Heart left ventricle (tissue), 16 donors: ENCODE data around the gene BANF1. TPM values are rescaled to one million over a fixed set of nuclear protein-coding genes. Genes with fewer than 3 reads are reported as not detected.

Experiments
- ATAC-seq, 4 donors: fragments of 200-7000 bp; cut with Tn5 transposase; one replicate each; pipeline ENCODE4 v1.9.1; 2020 to 2022; ENCODE audit warnings: moderate library complexity in 4 of 4, mild to moderate bottlenecking in 3 of 4, moderate number of reproducible peaks in 1 of 4
- DNase-seq, 5 donors: peaks; one replicate each; pipeline ENCODE4 v3.0.0-alpha.2; 2020
- H3K27ac ChIP-seq, 12 donors: fragments of 200-600 bp; sonication (generic) in 4 of 12; one replicate each; pipeline versions ENCODE4 v1.5.0 to v1.8.0; 2016 to 2022; ENCODE audit warnings: mild to moderate bottlenecking in 2 of 12
- H3K27me3 ChIP-seq, 9 donors: fragments of 200-600 bp; sonication (generic) in 2 of 9; one replicate each; pipeline versions ENCODE4 v1.5.1 to v1.8.0; 2016 to 2022; ENCODE audit warnings: mild to moderate bottlenecking in 3 of 9
- H3K36me3 ChIP-seq, 9 donors: fragments of 200-600 bp; sonication (generic) in 2 of 9; one replicate each; pipeline versions ENCODE4 v1.5.0 to v1.8.0; 2018 to 2022; ENCODE audit warnings: mild to moderate bottlenecking in 2 of 9
- H3K4me1 ChIP-seq, 12 donors: fragments of 200-600 bp; sonication (generic) in 4 of 12; one replicate each; pipeline versions ENCODE4 v1.5.0 to v1.8.0; 2016 to 2022; ENCODE audit warnings: mild to moderate bottlenecking in 3 of 12
- H3K4me3 ChIP-seq, 12 donors: fragments of 200-600 bp; sonication (generic) in 4 of 12; one replicate each; pipeline versions ENCODE4 v1.5.0 to v1.8.0; 2017 to 2022; ENCODE audit warnings: mild to moderate bottlenecking in 9 of 12, moderate library complexity in 4 of 12
- H3K9me3 ChIP-seq, 12 donors: fragments of 200-600 bp; sonication (generic) in 4 of 12; one replicate each; pipeline versions ENCODE4 v1.5.0 to v1.8.0; 2016 to 2022; ENCODE audit warnings: mild to moderate bottlenecking in 1 of 12
- POLR2A ChIP-seq, 2 donors: fragments of 450-650 bp; IDR thresholded peaks; one replicate each; pipeline ENCODE4 v1.6.1; 2017; ENCODE audit warnings: antibody characterized with exemption in 2 of 2, mild to moderate bottlenecking in 2 of 2, moderate library complexity in 2 of 2
- WGBS, 4 donors: extraction: QIAGEN DNeasy Blood & Tissue Kit in 2 of 4; methylation state at CpG; one replicate each; pipeline versions ENCODE4 v1.1.5 to v1.1.7; 2013 to 2018; 5-methylcytosine and 5-hydroxymethylcytosine counted together
- intact Hi-C, 10 donors: fragments of 100-400 bp; cut with DNase I; formaldehyde crosslinking; loops; one replicate each; pipeline versions ENCODE4 v1.11.1 to v1.14.2; 2022
- polyA plus RNA-seq, 2 donors: library from polyadenylated mRNA; stranded (reverse); fragments of 200-250 nt; gene quantifications; one replicate each; pipeline ENCODE4 v1.2.3, GENCODE V29; 2013
- total RNA-seq, 9 donors: library from RNA; depleted of rRNA in 2 of 9; stranded (reverse); fragments of >200 nt in 2 of 9; fragmentation: NEBNext Ultra II Directional in 3 of 9; extraction: Animal tissue kit (Norgen Biotek cat#: 25700) in 3 of 9; gene quantifications; one replicate each; pipeline versions ENCODE4 v1.1.0 to v1.2.4, GENCODE V29; 2016 to 2023
- TF ChIP-seq, protein P1 (sequence below), 12 donors: fragments of 200-600 bp; sonication (generic) in 4 of 12; IDR thresholded peaks; one replicate each; pipeline versions ENCODE4 v1.5.0 to v1.8.0; 2018 to 2022; ENCODE audit warnings: antibody characterized with exemption in 12 of 12, mild to moderate bottlenecking in 5 of 12
- donor health status: ischemic (EF 13 %, LVEDD 7.1; RV severe dilation, severe dysfunction).
- donor health status: healthy with polysubstance abuse.
- donor health status: DM: no; HTN: yes; CAD: no.
- donor health status: DM: no; HTN: no; CAD: no.
- donor health status: ischemic (EF 25% LVEDD 6.9; RV normal size, moderate dysfunction).
- donor health status: ischemic (EF 25% LVEDD 5.7; RV mildly dilated, moderate dysfunction).
- donor health status: healthy.
- donor health status: DM: yes; HTN: yes; CAD: no.
- donor health status: ischemic (EF 35%, LVEDD 5.7; RV mildly dilated, moderate dysfunction).
- donor health status: nonischemic (EF 11% LVEDD 7.7; RV severe dilation, severe dysfunction).
- donor health status: DM: yes; HTN: yes; CAD: no.
- donor health status: PGD.
- donor health status: ischemic (EF 29% LVEDD 5.4; RV normal size, mild dysfunction).
- donor health status: nonischemic (EF 23%, LVEDD 6.1; RV moderate dilation, normal function).

The BANF1 gene
- total and polyA plus RNA-seq, 11 donors: 68.7 to 345 (median 199) TPM

DNA sequence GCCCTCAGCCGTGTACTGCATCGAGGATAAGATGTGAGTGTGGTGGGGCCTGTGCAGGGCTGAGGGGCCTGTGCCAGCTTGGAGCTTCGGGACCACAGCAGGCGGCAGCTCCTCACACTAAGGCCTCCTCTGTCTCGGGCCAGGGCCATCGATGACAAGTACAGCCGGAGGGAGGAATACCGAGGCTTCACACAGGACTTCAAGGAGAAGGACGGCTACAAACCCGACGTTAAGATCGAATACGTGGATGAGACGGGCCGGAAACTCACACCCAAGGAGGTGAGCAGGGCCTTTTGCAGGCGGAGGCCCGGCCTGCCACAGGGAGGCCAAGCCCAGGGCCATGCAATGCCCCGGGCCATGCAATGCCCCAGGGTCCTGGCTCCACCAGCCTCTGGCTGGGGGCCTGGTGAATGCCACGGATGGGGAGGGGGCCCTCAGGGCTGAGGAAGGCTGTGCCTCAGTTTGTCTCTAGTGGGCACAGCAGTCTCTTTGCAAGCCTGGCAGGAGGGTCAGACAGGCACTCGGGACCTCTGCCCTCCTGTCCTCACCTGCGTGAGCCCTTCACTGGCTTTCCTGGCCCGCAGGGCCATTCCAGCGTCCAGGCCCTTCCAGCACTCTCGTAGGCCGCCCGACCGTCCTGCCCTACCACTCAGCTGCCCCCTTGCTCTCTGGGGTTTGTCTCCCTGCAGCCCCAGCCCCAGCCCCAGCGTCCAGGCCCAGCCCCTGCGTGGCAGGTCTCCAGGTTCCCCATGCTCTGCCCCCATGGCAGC lies 24.5 kb upstream of the BANF1 start:
- no peak for TF ChIP-seq POLR2A (IDR thresholded peaks at IDR 0.05)
- H3K36me3 ChIP-seq: peaks cover 0 to 65% (median 53%) of the 10 kb centered on the region in 9 donors
- ATAC-seq (peak in 1 of 4 donors; percentile 8), DNase-seq (no peak)
- no peaks in the 10 kb centered on the region for H3K4me1 ChIP-seq
- no peak overlapping the region for H3K4me3 ChIP-seq
- H3K27me3 ChIP-seq: no peaks in the 10 kb centered on the region
- intact Hi-C loops: no loop called here
- H3K9me3 ChIP-seq: no peaks in the 10 kb centered on the region
- 87 to 92% (median 91%) methylated on average over 25 to 29 of the region's 29 CpGs for WGBS, 4 donors
- no peak overlapping the region for H3K27ac ChIP-seq

DNA sequence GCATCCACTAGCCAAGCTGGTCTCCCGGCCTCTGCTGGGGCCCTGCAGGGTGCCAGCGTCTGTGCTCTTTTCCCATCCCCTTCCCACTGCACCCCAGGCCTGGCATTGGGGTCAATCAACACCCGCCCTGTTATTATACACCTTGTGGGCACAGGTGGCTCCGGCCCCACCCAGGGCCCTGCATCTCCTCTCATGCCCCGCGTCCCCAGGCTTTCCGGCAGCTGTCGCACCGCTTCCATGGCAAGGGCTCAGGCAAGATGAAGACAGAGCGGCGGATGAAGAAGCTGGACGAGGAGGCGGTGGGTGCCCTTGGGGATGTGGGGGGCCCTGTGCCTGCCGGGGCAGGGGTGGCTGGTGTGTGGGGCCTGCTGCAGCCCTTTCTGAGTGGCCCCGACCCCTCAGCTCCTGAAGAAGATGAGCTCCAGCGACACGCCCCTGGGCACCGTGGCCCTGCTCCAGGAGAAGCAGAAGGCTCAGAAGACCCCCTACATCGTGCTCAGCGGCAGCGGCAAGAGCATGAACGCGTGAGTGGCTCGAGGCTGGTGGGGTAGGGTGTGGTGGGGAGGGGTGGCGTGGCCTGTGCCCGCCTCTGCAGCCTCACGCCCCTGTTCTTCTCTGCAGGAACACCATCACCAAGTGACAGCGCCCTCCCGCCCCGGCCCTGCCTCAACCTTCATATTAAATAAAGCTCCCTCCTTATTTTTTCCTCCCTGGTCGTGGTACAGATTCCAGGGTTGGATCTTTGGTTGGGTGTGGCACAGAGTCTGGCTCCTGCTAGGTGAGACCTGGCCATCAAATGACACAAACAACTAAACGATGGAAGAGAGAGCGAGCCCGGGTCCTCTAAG lies 23.7 kb upstream of the BANF1 start:
- intact Hi-C loops: no loop called here
- Histone ChIP-seq H3K27me3 (no peaks in the 10 kb centered on the region), H3K9me3 (no peaks in the 10 kb centered on the region), H3K36me3 (peaks cover 0 to 58% (median 44%) of the 10 kb centered on the region in 9 donors), H3K4me1 (no peaks in the 10 kb centered on the region), H3K27ac (no peak overlapping the region), H3K4me3 (no peak overlapping the region)
- DNase-seq: no peak
- TF ChIP-seq, protein P1, sequence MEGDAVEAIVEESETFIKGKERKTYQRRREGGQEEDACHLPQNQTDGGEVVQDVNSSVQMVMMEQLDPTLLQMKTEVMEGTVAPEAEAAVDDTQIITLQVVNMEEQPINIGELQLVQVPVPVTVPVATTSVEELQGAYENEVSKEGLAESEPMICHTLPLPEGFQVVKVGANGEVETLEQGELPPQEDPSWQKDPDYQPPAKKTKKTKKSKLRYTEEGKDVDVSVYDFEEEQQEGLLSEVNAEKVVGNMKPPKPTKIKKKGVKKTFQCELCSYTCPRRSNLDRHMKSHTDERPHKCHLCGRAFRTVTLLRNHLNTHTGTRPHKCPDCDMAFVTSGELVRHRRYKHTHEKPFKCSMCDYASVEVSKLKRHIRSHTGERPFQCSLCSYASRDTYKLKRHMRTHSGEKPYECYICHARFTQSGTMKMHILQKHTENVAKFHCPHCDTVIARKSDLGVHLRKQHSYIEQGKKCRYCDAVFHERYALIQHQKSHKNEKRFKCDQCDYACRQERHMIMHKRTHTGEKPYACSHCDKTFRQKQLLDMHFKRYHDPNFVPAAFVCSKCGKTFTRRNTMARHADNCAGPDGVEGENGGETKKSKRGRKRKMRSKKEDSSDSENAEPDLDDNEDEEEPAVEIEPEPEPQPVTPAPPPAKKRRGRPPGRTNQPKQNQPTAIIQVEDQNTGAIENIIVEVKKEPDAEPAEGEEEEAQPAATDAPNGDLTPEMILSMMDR (IDR thresholded peaks at IDR 0.05): no peak
- TF ChIP-seq POLR2A (IDR thresholded peaks at IDR 0.05): no peak
- WGBS, 4 donors: 92 to 94% (median 93%) methylated on average over 26 to 34 of the region's 34 CpGs
- no peak for ATAC-seq

DNA sequence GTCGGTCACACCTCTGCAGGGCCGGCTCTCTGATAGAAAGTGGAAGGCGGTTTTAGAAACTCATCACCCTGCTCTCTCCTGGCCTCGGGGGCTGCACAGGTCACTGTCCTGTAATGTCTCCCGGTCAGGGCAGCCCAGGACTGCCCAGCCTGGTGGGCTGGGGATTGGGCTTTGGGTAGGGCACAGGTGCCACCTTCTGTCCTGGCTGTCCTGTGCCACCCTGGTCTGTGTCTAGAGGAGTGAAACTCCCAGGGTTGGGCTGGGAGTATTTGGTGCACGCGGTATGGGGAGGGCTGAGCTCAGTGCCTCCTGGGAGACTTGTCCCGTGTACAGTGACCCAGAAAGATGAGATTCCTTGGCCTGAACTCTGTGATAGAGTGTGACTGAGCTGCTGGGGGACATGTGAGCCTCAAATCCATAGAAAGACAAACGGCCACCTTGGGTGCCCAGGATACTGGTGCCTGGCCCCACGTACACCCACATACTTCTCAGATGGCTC lies 23.0 kb upstream of the BANF1 start:
- WGBS, 4 donors: 73 to 84% (median 77%) methylated on average over 5 to 10 of the region's 10 CpGs
- H3K9me3 ChIP-seq: no peaks in the 10 kb centered on the region
- DNase-seq (no peak), ATAC-seq (peak in 1 of 4 donors; percentile 5)
- no peak overlapping the region for H3K27ac ChIP-seq
- no peaks in the 10 kb centered on the region for H3K4me1 ChIP-seq
- H3K4me3 ChIP-seq: no peak overlapping the region
- H3K27me3 ChIP-seq: no peaks in the 10 kb centered on the region
- intact Hi-C loops: no loop called here
- peaks cover 0 to 53% (median 42%) of the 10 kb centered on the region in 9 donors for H3K36me3 ChIP-seq
- no peak for TF ChIP-seq POLR2A (IDR thresholded peaks at IDR 0.05)
- TF ChIP-seq, protein P1 (IDR thresholded peaks at IDR 0.05): no peak

DNA sequence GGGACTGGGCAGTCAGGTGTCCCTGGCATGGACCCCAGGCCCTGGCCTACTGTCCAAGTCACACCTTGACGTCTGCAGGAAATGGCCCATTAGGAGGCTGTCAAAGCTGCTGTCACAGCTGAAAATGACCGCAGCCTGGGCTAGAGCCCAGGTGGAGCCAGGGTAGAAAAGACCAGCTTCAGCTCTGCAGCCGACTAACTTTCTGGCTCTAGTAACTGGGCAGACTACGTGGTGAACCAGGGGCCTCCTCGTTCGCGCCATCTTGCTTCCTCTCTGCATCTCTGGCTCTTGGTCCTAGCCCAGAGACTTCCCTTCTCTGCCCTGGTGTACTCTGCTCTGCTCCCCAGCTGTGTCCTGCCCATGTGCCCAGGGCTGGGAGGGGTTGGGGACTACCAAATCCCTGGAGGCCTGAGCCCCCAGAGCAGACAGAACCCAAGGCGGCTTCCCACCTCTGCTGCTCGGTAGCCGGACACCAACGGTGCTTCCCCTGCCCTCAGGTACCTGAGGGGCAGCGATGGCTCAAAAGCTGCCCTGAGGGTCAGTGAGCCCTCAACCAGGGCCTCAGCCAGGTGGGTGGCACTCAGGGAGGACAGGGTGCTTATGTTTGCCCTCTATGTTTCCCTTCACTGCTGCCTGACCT lies 21.1 kb upstream of the BANF1 start:
- no peak overlapping the region for H3K4me3 ChIP-seq
- no peak for TF ChIP-seq POLR2A (IDR thresholded peaks at IDR 0.05)
- TF ChIP-seq, protein P1 (IDR thresholded peaks at IDR 0.05): no peak
- no peaks in the 10 kb centered on the region for H3K27me3 ChIP-seq
- no peak for DNase-seq
- H3K36me3 ChIP-seq: peaks cover 0 to 41% (median 33%) of the 10 kb centered on the region in 9 donors
- no peak overlapping the region for H3K27ac ChIP-seq
- ATAC-seq: peak in 2 of 4 donors; percentile 16
- no peaks in the 10 kb centered on the region for H3K4me1 ChIP-seq
- H3K9me3 ChIP-seq: no peaks in the 10 kb centered on the region
- 76 to 82% (median 80%) methylated on average over 10 to 12 of the region's 12 CpGs for WGBS, 4 donors
- intact Hi-C loops: loop anchor here in 4 of 10 donors (10.0 kb wide), 3 partner anchors 96 to 276 kb away; partner anchors contain the start of genes FIBP (in 2 of the 4) and KAT5 (in 2 of the 4)
